Cardiac fibroblast (primary cell): Measurements from ENCODE around the gene SLC1A5.
"Not testable (repeated sequence)": the region's sequence is repeated elsewhere in the genome, so short reads cannot be mapped to it uniquely, and the experiment has no call there.

ENCODE experiments used
- DNase-seq, 2 donors: peaks; one replicate each; pipeline versions ENCODE4 v3.0.0 to v3.0.0-alpha.2; 2010; ENCODE audit warnings: low read depth in 2 of 2
- H3K4me3 ChIP-seq, 2 donors: replicated peaks in 1 of 2; 1 replicate in 1 of 2; 2 replicates in 1 of 2; pipeline ENCODE4 v1.5.1; 2011; ENCODE audit warnings: low read depth in 2 of 2, low read length in 2 of 2, mild to moderate bottlenecking in 2 of 2, moderate library complexity in 1 of 2
- CTCF ChIP-seq: IDR thresholded peaks from one replicate; pipeline ENCODE4 v1.5.1; 2011; ENCODE audit warnings: low read depth, mild to moderate bottlenecking, low read length, inconsistent platforms

Gene SLC1A5

DNA sequence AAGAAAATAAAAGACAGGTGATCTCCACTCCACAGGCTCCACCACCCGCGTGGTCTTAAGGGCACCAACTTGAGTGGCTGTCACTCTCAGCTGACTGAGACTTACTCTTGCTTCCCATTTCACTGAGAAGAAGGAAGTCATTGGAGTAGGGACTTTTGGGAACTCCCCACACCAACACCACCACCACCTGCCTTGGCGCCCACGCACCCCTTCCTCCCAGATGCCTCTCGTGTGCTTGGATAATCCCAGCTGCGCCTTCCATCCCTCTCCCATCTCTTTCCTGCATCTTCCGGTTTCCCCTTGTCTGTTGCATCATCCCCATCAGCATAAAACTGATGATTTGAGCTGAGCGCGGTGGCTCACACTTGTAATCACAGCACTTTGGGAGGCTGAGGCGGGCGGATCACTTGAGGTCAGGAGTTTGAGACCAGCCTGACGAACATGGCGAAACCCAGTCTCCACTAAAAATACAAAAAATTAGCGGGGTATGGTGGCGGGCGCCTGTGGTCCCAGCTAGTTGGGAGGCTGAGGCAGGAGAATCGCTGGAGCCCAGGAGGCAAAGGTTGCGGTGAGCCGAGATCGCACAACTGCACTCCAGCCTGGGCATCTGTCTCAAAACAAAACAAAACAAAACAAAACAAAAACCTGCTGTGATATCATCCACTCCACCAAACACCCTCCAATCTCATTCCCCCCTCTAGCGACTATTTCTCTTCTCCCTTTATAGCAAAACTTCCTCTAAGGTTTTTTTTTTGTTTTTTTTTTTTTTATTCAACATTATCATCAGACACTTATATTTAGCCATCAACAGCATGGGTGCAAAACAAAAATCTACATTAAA is 36.7 kb upstream of the SLC1A5 start:
- no peak overlapping the region for H3K4me3 ChIP-seq
- no peak for TF ChIP-seq CTCF
- peak in 1 of 2 donors; percentile 24 for DNase-seq

DNA sequence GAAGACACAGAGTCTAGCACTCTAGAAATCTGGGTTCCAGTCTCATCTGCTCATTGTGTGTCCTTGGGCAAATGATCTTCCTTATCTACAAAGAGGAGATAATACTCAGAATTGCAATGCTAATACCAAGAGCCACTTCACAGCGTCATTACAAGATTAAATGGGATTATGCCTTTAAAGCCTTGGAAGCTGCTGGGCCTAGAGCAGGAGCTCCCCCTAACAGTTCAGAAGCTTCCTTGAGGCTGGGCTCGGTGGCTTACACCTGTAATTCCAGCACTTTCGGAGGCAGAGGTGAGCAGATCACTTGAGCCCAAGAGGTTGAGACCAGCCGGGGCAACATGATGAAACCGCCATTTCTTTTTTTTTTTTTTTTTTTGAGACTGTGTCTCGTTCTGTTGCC is 34.7 kb upstream of the SLC1A5 start:
- DNase-seq, result no peak
- no peak overlapping the region for H3K4me3 ChIP-seq
- TF ChIP-seq CTCF, result no peak

- not testable (repeated sequence) for DNase-seq, H3K4me3 ChIP-seq
Measured at GRCh38 chr19:46822410-46822787, 34.0 kb upstream of the SLC1A5 start.

- no peak for DNase-seq
Measured at GRCh38 chr19:46821512-46822409, 33.4 kb upstream of the SLC1A5 start.

GRCh38 chr19:46818812-46819211 is 30.4 kb upstream of the SLC1A5 start:
- no peak for TF ChIP-seq CTCF
- DNase-seq, result peak; percentile 46 to 49
- H3K4me3 ChIP-seq, result no peak overlapping the region

More at GRCh38 chr19:46821512-46822409, 33.4 kb upstream of the SLC1A5 start:
- no peak for TF ChIP-seq CTCF
- no peak overlapping the region for H3K4me3 ChIP-seq

GRCh38 chr19:46815833-46816627 is 27.6 kb upstream of the SLC1A5 start:
- DNase-seq, result no peak
- no peak overlapping the region for H3K4me3 ChIP-seq
- no peak for TF ChIP-seq CTCF
